ENCODE results near the gene DAAM2.

DNA sequence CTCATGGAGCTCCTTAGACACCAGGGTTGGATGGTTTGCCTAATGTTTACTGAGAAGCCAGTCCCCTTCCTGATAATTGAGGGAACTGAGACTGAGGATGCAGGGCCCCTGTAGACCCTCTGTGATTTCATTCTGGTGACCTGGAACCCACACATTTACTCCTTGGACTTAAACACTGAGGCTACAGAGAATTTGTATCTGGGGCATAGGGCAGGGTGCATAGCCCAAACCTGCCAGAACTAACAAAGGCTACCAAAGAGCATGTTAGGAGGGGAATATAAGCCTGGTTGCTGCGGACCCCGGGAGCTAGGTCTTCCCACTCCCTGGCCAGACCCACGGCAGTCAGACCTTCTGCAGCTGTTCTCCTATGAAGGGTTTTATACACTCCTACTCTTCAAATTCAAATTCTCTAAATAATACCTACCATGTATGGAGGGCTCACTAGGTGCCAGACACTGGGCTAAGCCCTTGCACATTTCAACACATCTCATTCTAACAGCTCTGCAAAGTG lies 19.7 kb downstream of the DAAM2 start:
- TF ChIP-seq, protein P1, sequence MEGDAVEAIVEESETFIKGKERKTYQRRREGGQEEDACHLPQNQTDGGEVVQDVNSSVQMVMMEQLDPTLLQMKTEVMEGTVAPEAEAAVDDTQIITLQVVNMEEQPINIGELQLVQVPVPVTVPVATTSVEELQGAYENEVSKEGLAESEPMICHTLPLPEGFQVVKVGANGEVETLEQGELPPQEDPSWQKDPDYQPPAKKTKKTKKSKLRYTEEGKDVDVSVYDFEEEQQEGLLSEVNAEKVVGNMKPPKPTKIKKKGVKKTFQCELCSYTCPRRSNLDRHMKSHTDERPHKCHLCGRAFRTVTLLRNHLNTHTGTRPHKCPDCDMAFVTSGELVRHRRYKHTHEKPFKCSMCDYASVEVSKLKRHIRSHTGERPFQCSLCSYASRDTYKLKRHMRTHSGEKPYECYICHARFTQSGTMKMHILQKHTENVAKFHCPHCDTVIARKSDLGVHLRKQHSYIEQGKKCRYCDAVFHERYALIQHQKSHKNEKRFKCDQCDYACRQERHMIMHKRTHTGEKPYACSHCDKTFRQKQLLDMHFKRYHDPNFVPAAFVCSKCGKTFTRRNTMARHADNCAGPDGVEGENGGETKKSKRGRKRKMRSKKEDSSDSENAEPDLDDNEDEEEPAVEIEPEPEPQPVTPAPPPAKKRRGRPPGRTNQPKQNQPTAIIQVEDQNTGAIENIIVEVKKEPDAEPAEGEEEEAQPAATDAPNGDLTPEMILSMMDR (IDR thresholded peaks at IDR 0.05), result no peak
- TF ChIP-seq POLR2A (IDR thresholded peaks at IDR 0.05) (no peak), POLR2AphosphoS5 (IDR thresholded peaks at IDR 0.05; ENCODE audit: insufficient read depth in 1 of 2, low read depth in 1 of 2) (no peak)

Data from vagina (tissue), 2 donors.